ENCODE data around the gene CREB3L2.

The CREB3L2 gene

DNA sequence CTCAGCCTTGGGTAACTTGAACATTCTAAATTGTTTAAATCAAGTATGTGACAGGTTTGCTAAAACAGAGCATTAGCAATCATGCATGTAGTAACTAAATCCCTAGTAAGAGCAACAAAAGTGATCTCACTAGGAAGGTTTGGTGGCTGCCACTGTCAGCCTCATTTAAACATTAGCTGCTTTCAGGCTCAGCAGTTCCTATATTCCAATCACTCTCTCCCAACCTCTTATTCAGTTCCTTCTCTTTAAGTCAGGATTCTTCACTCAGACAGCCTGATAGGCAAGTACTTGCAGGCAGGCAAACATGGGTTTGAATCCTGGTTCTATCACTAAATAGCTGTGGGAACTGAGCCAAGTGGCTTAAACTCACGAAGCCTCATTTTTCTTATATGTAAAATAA lies 3.6 kb downstream of the CREB3L2 start:
- peak overlapping the region; percentile 90; the same call in 1 of the 2 replicates for H3K4me3 ChIP-seq (ENCODE audit: low read depth, low read length)
- TF ChIP-seq, protein P1, sequence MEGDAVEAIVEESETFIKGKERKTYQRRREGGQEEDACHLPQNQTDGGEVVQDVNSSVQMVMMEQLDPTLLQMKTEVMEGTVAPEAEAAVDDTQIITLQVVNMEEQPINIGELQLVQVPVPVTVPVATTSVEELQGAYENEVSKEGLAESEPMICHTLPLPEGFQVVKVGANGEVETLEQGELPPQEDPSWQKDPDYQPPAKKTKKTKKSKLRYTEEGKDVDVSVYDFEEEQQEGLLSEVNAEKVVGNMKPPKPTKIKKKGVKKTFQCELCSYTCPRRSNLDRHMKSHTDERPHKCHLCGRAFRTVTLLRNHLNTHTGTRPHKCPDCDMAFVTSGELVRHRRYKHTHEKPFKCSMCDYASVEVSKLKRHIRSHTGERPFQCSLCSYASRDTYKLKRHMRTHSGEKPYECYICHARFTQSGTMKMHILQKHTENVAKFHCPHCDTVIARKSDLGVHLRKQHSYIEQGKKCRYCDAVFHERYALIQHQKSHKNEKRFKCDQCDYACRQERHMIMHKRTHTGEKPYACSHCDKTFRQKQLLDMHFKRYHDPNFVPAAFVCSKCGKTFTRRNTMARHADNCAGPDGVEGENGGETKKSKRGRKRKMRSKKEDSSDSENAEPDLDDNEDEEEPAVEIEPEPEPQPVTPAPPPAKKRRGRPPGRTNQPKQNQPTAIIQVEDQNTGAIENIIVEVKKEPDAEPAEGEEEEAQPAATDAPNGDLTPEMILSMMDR (IDR thresholded peaks at IDR 0.05; ENCODE audit: low read depth, low read length, missing control alignments) = no peak
- no peak for DNase-seq (ENCODE audit: low read depth)

DNA sequence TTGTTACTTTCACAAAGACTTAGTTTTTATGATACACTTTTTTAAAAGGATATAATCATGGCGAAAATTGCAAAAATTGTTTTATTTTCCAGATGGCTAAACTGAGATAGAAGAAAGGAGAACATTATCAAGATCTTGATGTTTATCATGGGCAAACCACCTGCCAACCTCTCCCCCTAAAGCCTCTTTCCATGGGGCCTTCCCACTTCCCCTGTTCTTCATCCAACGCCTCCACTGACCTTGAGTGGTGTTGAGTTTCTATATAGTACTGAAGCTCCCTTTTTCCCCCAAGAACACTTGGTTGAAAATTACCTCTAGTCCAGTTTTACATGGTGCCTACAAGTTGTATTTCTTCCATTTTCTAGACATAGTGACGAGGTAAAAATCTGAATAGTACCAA lies 5.0 kb downstream of the CREB3L2 start:
- TF ChIP-seq, protein P1 (IDR thresholded peaks at IDR 0.05; ENCODE audit: low read depth, low read length, missing control alignments) = no peak
- DNase-seq (ENCODE audit: low read depth) = no peak
- H3K4me3 ChIP-seq (ENCODE audit: low read depth, low read length) = no peak overlapping the region; the same call in 1 of the 2 replicates

DNA sequence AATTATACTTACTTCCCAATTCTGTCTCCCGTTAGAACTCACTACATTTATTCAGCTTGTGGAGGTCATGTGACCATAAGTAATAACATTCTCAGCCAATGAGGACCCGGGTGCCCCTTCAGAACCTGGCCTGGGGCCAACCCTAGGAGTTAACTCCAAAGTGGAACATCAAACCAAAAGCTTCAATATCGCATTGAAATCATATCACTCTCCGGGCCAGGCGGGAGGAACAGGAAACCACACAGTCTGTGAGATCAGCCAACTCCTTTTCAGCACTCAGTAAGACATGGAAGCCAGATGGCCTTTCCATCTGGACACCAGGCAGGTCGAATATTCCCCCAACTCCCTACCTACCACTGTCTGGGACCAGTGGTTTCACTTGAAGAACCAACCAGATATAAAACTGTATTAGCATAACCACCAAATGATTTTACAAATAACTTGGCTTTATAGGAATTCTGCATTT lies 5.5 kb downstream of the CREB3L2 start:
- DNase-seq (ENCODE audit: low read depth) = no peak
- H3K4me3 ChIP-seq (ENCODE audit: low read depth, low read length) = no peak overlapping the region
- TF ChIP-seq, protein P1 (IDR thresholded peaks at IDR 0.05; ENCODE audit: low read depth, low read length, missing control alignments) = no peak

DNA sequence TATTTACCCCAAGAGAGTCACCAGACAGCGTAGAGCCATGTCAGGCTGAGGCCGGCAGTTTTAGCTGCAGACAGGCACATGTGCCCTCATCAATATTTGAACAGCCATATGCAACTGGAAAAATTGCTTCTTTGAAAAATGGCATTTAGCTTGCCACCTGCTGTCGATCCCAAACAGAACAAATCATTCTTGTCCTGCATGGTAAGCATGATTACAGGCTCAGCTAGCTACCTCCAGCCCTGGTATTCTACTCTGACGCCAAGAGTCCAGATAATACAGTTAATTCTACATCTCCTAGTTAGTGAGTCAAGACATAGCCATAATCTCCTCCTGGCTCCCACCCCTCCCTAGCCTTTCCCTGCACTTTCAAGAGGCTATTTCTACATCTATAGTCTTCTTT lies 7.7 kb downstream of the CREB3L2 start:
- DNase-seq (ENCODE audit: low read depth) = no peak
- H3K4me3 ChIP-seq (ENCODE audit: low read depth, low read length) = no peak overlapping the region
- TF ChIP-seq, protein P1 (IDR thresholded peaks at IDR 0.05; ENCODE audit: low read depth, low read length, missing control alignments) = no peak

DNA sequence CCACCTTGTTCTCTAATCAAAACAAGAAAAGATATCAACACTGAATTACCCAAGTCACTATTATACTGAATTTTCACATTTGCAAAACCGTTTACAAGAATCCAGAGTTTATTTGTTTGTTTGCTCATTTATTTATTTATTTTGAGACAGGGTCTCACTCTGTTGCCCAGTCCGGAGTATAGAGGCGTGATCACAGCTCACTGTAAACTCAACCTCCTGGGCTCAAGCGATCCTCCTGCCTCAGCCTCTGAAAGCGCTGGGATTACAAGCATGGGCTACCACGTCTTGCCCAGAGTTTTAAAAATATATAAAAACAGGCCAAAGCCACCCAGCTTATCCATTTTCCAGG lies 8.5 kb downstream of the CREB3L2 start:
- DNase-seq (ENCODE audit: low read depth) = no peak
- H3K4me3 ChIP-seq (ENCODE audit: low read depth, low read length) = no peak overlapping the region
- TF ChIP-seq, protein P1 (IDR thresholded peaks at IDR 0.05; ENCODE audit: low read depth, low read length, missing control alignments) = no peak

DNA sequence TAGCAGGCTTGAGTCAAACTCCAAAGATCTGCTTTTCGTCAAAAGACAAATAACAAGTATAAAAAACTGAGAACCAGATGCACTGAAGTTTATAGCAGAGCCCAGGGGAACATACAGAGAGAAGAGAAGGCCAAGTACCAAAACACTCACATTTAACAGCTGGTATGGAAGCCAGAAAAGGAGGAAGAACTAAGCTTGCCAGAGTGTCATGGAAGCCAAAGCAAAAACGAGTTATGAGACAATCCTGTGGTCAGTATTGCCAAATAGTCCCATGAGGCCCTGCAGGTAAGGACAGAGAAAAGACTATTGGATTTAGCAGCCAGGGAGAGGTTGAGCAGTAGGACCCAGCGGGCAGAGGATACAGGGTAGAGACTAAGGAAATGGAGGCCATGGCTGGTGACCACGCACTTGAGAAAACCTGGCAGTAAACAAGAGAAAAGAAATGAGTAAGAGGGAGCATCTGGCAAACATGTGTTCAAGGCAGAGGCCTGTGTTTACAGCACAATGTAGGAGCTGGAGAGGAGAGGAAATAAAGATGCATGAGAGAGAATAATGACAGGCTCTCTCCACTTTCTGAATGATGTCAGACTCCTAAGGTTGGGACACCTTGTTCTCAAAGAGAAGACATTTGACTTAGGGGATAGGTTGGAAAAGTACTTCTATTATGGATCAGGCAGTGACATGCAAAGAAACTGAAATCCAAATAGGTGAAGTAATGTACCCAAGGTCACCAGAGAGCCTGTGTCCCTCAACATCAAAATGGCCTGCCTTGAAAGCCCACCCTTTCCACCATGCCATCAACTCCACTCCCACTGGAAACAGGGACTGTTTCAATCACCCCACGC lies 9.1 kb downstream of the CREB3L2 start:
- no peak overlapping the region for H3K4me3 ChIP-seq (ENCODE audit: low read depth, low read length)
- TF ChIP-seq, protein P1 (IDR thresholded peaks at IDR 0.05; ENCODE audit: low read depth, low read length, missing control alignments) = no peak
- no peak for DNase-seq (ENCODE audit: low read depth)

DNA sequence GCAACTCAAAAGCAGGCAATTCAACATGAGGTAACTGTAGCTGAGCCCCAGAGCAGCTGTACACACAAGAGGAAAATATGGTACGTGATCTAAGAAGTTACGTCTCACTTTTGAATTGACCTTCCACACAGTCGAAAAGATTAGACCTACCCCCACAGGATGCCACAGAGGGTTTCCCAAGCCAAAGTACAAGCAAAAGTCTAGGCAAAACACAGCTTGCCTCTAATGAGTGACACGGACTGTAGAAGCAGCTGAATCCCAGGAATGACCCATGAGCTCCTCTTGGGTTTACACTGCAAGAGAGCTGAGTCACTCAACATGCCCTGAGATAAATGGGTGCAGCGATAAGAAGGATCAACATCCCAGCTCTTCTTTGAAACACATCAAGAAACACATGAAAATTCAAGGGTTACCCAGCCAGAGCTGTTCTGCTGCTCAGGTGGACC lies 9.8 kb downstream of the CREB3L2 start:
- no peak for DNase-seq (ENCODE audit: low read depth)
- H3K4me3 ChIP-seq (ENCODE audit: low read depth, low read length) = no peak overlapping the region
- TF ChIP-seq, protein P1 (IDR thresholded peaks at IDR 0.05; ENCODE audit: low read depth, low read length, missing control alignments) = no peak

All from GM12864 (cell line).